Measurements from ENCODE around the gene IL1R2. TPM values are rescaled to one million over a fixed set of nuclear protein-coding genes. Genes with fewer than 3 reads are reported as not detected.
A peak's percentile ranks its signal among the peaks of the same experiment; 100 is the strongest.

Gene IL1R2
- total and polyA plus RNA-seq, 9 of the 15 experiments (the other 6 are each of a cell fraction or from before 2014, with no cell fraction given), result 0.13 TPM; not detected in 8

DNA sequence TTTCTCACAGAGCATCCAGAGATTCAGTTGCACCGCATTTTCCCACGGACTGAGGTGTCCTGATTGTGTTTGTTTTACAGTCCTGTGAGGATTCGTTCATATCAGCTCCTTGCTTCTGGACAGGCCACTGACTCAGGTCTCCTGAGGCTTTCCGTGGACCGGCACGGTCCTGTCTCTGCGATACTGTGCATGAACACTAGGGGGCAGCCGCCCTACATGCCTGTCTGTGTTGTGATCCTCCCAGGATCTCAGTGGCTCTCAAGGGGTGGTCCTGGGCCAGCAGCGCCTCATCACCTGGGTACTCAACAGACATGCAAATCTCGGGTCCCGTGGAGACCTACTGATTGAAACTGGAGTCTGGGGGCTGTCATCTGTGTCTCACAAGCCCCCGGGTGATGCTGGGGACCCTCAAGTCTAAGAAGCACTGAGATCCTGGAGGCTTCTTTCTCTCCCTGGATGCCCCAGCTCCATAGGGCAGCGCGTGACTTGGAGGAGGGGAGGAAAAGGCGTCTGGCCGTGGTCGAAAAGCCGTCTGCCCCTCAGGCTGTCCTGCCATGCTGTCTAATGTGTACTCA, 28.9 kb downstream of the IL1R2 start (continued):
- TF ChIP-seq POLR3A (IDR thresholded peaks at IDR 0.05; ENCODE audit: borderline replicate concordance, extremely low read depth, insufficient read depth, insufficient read length) (no peak), PTBP1 (IDR thresholded peaks at IDR 0.05; ENCODE audit: low read depth, low read length) (no peak), ZNF449 (CRISPR knock-in tag; IDR thresholded peaks at IDR 0.05) (no peak), RCOR1 (IDR thresholded peaks at IDR 0.05; ENCODE audit: borderline replicate concordance in 1 of 2, low read depth in 2 of 2, low read length in 2 of 2) (peak in 1 of 2 experiments; percentile 91; a peak in 2 of 4 replicates), HMBOX1 (IDR thresholded peaks at IDR 0.05) (no peak), FOXA1 (IDR thresholded peaks at IDR 0.05; ENCODE audit: borderline replicate concordance) (no peak; the same call in 1 of the 2 replicates), ZSCAN32 (CRISPR knock-in tag; IDR thresholded peaks at IDR 0.05) (no peak), NFYB (IDR thresholded peaks at IDR 0.05; ENCODE audit: extremely low read depth, insufficient read length) (no peak), MTA2 (IDR thresholded peaks at IDR 0.05; ENCODE audit: low read depth) (no peak), ZNF263 (CRISPR knock-in tag; IDR thresholded peaks at IDR 0.05; ENCODE audit: borderline replicate concordance) (no peak), ZC3H8 (IDR thresholded peaks at IDR 0.05) (no peak), NFXL1 (CRISPR knock-in tag; IDR thresholded peaks at IDR 0.05) (no peak), ARID1B (IDR thresholded peaks at IDR 0.05) (peak; percentile 26; the same call in 1 of the 2 replicates), HOMEZ (CRISPR knock-in tag; IDR thresholded peaks at IDR 0.05) (no peak), ARID2 (IDR thresholded peaks at IDR 0.05) (peak; percentile 90), ZBTB33 (CRISPR knock-in tag; IDR thresholded peaks at IDR 0.05) (no peak), ZNF354B (CRISPR knock-in tag; IDR thresholded peaks at IDR 0.05) (no peak), CBX3 (IDR thresholded peaks at IDR 0.05; ENCODE audit: borderline replicate concordance in 1 of 2, low read length in 2 of 2) (no peak), FOXK1 (CRISPR knock-in tag; IDR thresholded peaks at IDR 0.05; ENCODE audit: borderline replicate concordance) (no peak), U2AF1 (optimal IDR thresholded peaks at IDR 0.05; ENCODE audit: low read depth, low read length) (no peak)
- TF ChIP-seq, protein P1, sequence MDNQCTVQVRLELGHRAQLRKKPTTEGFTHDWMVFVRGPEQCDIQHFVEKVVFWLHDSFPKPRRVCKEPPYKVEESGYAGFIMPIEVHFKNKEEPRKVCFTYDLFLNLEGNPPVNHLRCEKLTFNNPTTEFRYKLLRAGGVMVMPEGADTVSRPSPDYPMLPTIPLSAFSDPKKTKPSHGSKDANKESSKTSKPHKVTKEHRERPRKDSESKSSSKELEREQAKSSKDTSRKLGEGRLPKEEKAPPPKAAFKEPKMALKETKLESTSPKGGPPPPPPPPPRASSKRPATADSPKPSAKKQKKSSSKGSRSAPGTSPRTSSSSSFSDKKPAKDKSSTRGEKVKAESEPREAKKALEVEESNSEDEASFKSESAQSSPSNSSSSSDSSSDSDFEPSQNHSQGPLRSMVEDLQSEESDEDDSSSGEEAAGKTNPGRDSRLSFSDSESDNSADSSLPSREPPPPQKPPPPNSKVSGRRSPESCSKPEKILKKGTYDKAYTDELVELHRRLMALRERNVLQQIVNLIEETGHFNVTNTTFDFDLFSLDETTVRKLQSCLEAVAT (IDR thresholded peaks at IDR 0.05), result no peak

Data from K562 (cell line).